BLaER1 treated with 17β-estradiol and CSF1 and Interleukin-3, amounts not matched to agents 10 nM and 100 nM (cell line): ENCODE data around the gene CPNE4.

Experiments used
- H3K27ac ChIP-seq, 11 experiments: shearing (Covaris generic); formaldehyde crosslinking; 2 replicates each; pipeline ENCODE4 v1.8.1; 2022
- H3K27me3 ChIP-seq, 11 experiments: shearing (Covaris generic); formaldehyde crosslinking; 2 replicates each; pipeline ENCODE4 v1.8.1; 2022
- H3K36me3 ChIP-seq, 11 experiments: shearing (Covaris generic); formaldehyde crosslinking; 2 replicates each; pipeline ENCODE4 v1.8.1; 2022
- H3K4me1 ChIP-seq, 10 experiments: shearing (Covaris generic); formaldehyde crosslinking; 2 replicates each; pipeline ENCODE4 v1.8.1; 2022
- H3K4me2 ChIP-seq, 11 experiments: shearing (Covaris generic); formaldehyde crosslinking; 2 replicates each; pipeline ENCODE4 v1.8.1; 2022
- H3K4me3 ChIP-seq, 10 experiments: shearing (Covaris generic); formaldehyde crosslinking; 2 replicates each; pipeline ENCODE4 v1.8.1; 2022
- H3K9ac ChIP-seq, 11 experiments: shearing (Covaris generic); formaldehyde crosslinking; 2 replicates each; pipeline ENCODE4 v1.8.1; 2022
- H3K9me3 ChIP-seq, 11 experiments: shearing (Covaris generic); formaldehyde crosslinking; replicated peaks in 1 of 11; 2 replicates each; pipeline ENCODE4 v1.8.1; 2022
- H4K20me1 ChIP-seq, 11 experiments: shearing (Covaris generic); formaldehyde crosslinking; 2 replicates each; pipeline ENCODE4 v1.8.1; 2022
- Cebpa-rat ChIP-seq, 11 experiments: shearing (Covaris generic); IDR thresholded peaks; 2 replicates each; pipeline ENCODE4 v1.8.1; 2022

CPNE4 gene

DNA sequence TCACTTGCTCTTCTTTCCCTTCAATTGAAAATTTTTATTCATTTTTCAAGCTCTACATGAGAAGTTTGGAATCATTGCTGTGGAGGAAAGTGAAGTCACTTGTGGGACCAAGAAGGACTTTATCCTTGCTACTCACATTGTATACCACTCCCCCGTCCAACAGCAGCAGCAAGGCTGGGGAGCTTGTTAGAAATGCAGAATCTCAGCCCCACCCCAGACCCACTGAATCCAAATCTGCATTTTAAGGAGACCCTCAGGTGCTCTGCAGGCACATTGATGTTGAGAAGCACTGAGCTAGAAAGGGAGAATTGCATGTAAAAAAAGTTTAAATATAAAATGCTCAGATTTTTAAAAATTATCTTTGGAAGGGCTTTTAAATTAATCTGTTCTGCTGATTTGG lies 329.7 kb downstream of the CPNE4 start:
- Histone ChIP-seq H3K4me3 (no peak overlapping the region), H4K20me1 (no peaks in the 10 kb centered on the region), H3K4me2 (no peak overlapping the region), H3K9ac (no peak overlapping the region), H3K4me1 (no peaks in the 10 kb centered on the region), H3K27me3 (no peaks in the 10 kb centered on the region), H3K27ac (no peak overlapping the region), H3K9me3 (no peaks in the 10 kb centered on the region), H3K36me3 (no peaks in the 10 kb centered on the region)
- no peak for TF ChIP-seq Cebpa-rat (IDR thresholded peaks at IDR 0.05)

DNA sequence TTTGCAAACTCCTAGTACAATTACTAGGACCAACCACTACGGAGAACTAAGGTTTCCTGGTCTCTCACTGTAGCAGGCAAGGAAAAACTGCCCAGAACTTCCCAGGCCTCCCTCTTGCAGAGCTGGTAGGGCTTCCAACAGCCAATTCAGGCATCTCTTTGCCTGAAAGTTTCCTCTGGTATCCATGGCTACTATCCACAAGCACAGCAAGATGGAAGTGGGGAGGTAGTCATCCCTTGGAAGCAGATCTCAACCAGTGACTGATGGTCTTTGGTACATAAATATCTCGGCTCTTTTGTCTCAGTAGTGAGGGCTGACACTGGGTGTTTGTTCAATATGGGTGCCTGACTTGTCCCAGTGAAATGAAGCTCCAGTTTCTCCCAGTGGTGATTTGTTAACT lies 330.7 kb downstream of the CPNE4 start:
- Histone ChIP-seq H3K27ac (no peak overlapping the region), H3K9me3 (no peaks in the 10 kb centered on the region), H3K36me3 (no peaks in the 10 kb centered on the region), H4K20me1 (no peaks in the 10 kb centered on the region), H3K4me3 (no peak overlapping the region), H3K4me1 (no peaks in the 10 kb centered on the region), H3K27me3 (no peaks in the 10 kb centered on the region), H3K9ac (no peak overlapping the region), H3K4me2 (no peak overlapping the region)
- no peak for TF ChIP-seq Cebpa-rat (IDR thresholded peaks at IDR 0.05)

DNA sequence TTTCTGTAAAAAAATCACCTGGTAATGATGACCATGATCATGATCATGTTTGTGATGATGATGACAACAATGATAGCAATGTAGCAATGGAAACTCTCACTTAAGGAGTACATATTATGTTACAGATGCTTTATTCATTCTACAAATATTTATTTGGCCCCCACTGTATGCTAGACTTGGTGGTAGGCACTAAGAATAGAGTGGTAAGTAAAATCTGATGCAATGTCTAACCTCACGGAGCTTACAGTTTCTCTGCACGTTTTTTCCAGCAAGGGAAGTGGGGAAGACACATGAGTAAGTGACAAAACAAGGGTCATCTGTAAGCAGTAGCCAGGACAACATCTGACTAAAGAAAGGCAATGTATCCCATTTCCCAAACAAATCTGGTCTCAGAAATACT lies 332.7 kb downstream of the CPNE4 start:
- Histone ChIP-seq H3K4me3 (no peak overlapping the region), H3K9me3 (no peaks in the 10 kb centered on the region), H3K4me2 (no peak overlapping the region), H3K9ac (no peak overlapping the region), H3K27me3 (no peaks in the 10 kb centered on the region), H3K4me1 (no peaks in the 10 kb centered on the region), H3K27ac (no peak overlapping the region), H4K20me1 (no peaks in the 10 kb centered on the region), H3K36me3 (no peaks in the 10 kb centered on the region)
- TF ChIP-seq Cebpa-rat (IDR thresholded peaks at IDR 0.05) = no peak

DNA sequence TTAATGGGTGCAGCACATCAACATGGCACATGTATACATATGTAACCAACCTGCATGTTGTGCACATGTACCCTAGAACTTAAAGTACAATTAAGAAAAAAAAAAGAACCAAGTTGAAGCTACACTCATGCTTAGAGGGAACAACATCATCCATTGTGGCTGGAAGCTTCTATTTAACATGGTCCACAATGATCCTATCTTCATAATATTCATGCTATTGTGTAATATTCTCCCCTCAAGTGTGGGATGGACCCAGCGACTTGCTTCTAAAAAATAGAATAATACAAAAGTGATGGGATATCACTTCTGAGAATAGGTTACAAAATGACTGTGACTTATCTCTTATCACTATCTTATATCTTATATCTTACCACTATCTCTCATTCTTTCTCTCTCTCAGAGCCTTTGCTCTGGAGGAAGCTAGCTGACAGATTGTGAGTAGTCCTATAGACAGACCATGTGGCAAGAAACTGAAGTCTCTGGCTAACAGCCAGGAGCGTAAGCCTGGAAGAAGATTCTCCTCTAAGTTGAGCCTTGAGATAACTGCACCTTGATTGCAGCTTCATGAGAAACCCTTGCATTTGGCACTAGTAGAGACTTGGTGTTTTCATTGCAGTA lies 333.6 kb downstream of the CPNE4 start:
- Histone ChIP-seq H3K9ac (no peak overlapping the region), H3K36me3 (no peaks in the 10 kb centered on the region), H3K27me3 (no peaks in the 10 kb centered on the region), H3K4me2 (no peak overlapping the region), H3K9me3 (no peaks in the 10 kb centered on the region), H3K27ac (no peak overlapping the region), H4K20me1 (no peaks in the 10 kb centered on the region), H3K4me3 (no peak overlapping the region), H3K4me1 (no peaks in the 10 kb centered on the region)
- no peak for TF ChIP-seq Cebpa-rat (IDR thresholded peaks at IDR 0.05)

DNA sequence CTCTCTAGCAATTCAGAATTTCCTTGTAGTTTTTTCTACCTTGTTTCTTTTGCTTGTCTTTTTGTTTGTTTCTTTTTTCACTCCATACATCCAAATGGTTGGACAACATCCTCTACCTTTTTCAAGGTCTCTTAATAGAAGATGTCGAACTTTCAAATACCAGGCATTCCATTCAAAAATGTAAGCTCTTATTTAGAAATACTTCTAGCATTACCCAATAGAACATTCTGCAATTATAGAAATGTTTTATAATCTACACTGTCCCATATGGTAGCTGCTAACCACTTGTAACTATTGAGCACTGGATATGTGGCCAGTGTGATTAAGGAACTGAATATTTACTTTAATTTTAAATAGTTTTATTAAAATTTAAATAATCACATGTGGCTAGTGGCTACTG lies 335.8 kb downstream of the CPNE4 start:
- TF ChIP-seq Cebpa-rat (IDR thresholded peaks at IDR 0.05) = no peak
- Histone ChIP-seq H3K36me3 (no peaks in the 10 kb centered on the region), H3K27me3 (no peaks in the 10 kb centered on the region), H3K9me3 (no peaks in the 10 kb centered on the region), H3K4me2 (no peak overlapping the region), H3K27ac (no peak overlapping the region), H3K9ac (no peak overlapping the region), H4K20me1 (no peaks in the 10 kb centered on the region), H3K4me3 (no peak overlapping the region), H3K4me1 (no peaks in the 10 kb centered on the region)

DNA sequence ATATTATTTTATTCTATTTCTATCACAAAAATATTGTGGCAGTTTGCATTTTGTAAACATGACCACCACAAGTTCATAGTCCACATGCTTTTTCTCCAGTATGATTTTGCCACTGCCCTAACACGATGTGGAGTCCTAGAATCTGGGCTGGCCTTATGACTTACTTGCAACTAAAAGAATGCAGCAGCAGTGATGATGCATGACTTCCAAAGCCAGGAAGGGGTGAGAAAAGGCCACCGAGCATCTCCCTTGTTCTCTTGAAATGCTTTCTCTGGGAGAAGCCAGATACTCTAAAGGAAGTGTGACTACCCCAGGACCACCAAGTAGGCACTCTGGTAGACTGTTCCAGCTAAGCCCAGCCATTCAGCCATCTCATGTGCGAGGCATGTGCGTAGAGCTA lies 340.4 kb downstream of the CPNE4 start:
- no peak overlapping the region for H3K27ac ChIP-seq
- no peaks in the 10 kb centered on the region for H3K36me3 ChIP-seq
- no peaks in the 10 kb centered on the region for H3K9me3 ChIP-seq
- H3K9ac ChIP-seq = no peak overlapping the region
- no peaks in the 10 kb centered on the region for H4K20me1 ChIP-seq
- no peaks in the 10 kb centered on the region for H3K27me3 ChIP-seq
- no peaks in the 10 kb centered on the region for H3K4me1 ChIP-seq
- H3K4me2 ChIP-seq = no peak overlapping the region
- H3K4me3 ChIP-seq = no peak overlapping the region
- TF ChIP-seq Cebpa-rat (IDR thresholded peaks at IDR 0.05) = no peak

DNA sequence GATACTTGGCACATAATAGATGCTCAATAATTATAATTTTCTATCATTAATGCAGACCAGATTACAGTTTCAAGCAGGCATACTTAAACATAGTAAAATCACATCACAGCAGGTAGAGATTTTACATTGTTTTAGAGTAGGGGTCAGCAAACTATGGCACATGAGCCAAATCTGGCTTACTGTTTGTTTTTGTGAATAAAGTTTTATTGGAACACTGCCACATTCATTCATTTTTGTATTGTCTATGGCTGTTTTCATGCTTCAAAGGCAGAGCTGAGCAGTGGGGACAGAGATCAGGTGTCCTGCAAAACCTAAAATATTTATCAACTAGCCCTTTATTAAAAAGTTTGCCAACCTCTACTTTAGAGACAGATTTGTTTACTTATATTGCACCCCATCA lies 342.5 kb downstream of the CPNE4 start:
- Histone ChIP-seq H3K27ac (no peak overlapping the region), H3K27me3 (no peaks in the 10 kb centered on the region), H3K9ac (no peak overlapping the region), H3K4me3 (no peak overlapping the region), H4K20me1 (no peaks in the 10 kb centered on the region), H3K36me3 (no peaks in the 10 kb centered on the region), H3K4me1 (peaks cover 0 to 7% (median 6%) of the 10 kb centered on the region in 10 experiments; a peak in 10 of 20 replicates), H3K9me3 (no peaks in the 10 kb centered on the region), H3K4me2 (no peak overlapping the region)
- no peak for TF ChIP-seq Cebpa-rat (IDR thresholded peaks at IDR 0.05)

DNA sequence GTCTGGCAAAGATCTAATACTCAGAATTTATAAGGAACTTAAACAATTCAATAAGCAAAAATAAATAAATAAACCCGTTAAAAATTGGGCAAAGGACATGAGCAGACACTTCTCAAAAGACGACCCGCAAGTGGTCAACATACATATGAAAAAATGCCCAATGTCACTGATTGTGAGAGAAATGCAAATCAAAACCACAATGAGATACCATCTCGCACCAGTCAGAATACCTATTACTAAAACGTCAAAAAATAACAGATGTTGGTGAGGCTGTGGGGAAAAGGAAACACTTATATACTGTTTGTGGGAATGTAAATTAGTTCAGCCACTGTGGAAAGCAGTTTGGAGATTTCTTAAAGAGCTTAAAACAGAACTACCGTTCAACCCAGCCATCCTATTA lies 344.0 kb downstream of the CPNE4 start:
- Histone ChIP-seq H3K36me3 (no peaks in the 10 kb centered on the region), H3K27me3 (no peaks in the 10 kb centered on the region), H3K4me2 (no peak overlapping the region), H3K9ac (no peak overlapping the region), H3K4me1 (peaks cover 0 to 7% (median 6%) of the 10 kb centered on the region in 10 experiments; a peak in 10 of 20 replicates), H4K20me1 (no peaks in the 10 kb centered on the region), H3K4me3 (no peak overlapping the region), H3K27ac (no peak overlapping the region), H3K9me3 (no peaks in the 10 kb centered on the region)
- TF ChIP-seq Cebpa-rat (IDR thresholded peaks at IDR 0.05) = no peak

DNA sequence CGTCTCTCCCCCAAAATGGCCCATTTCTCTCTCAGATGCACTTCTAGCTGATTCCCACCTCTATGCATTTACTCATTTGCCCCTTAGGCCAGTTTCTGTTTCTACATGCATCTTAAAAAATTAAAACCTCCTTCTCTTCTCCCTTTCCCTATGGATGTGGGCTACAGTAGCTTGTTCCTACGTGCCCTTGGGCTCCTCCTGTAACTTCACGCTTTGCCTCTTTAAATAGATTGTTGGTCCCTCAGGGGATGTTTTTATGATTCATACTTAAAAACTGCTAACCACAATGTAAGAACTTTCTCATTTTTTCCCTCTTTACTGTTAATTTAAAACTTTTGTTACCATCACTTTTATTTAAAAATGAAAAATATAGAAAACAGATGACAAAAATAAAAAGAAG lies 346.4 kb downstream of the CPNE4 start:
- peaks cover 0 to 7% (median 6%) of the 10 kb centered on the region in 10 experiments; a peak in 10 of 20 replicates for H3K4me1 ChIP-seq
- no peak overlapping the region for H3K27ac ChIP-seq
- H3K4me2 ChIP-seq = peak overlapping the region in 9 of 11 experiments; percentile 12 to 48 (median 34); a peak in 12 of 22 replicates
- H3K9me3 ChIP-seq = no peaks in the 10 kb centered on the region
- no peaks in the 10 kb centered on the region for H4K20me1 ChIP-seq
- H3K4me3 ChIP-seq = no peak overlapping the region
- TF ChIP-seq Cebpa-rat (IDR thresholded peaks at IDR 0.05) = no peak
- no peaks in the 10 kb centered on the region for H3K27me3 ChIP-seq
- no peak overlapping the region for H3K9ac ChIP-seq
- no peaks in the 10 kb centered on the region for H3K36me3 ChIP-seq

DNA sequence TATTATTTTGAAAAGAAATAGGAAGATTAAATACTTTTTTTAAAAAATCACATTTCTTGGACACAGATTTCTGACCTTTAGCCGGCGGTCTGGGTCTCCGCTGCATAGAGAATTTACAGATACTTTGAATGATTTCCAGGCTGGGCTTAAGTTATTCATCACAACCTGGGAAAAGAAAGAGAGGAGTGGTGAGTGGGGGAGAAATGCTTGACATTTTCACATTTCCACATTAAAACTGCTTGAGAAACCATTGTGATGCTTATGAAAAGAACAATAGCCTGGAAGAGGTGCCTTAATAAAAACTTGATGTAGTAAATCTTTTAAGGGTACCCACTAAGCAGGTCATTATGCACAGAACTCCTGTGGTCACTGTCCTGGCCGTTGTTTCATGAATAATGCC lies 365.2 kb downstream of the CPNE4 start:
- Histone ChIP-seq H4K20me1 (no peaks in the 10 kb centered on the region), H3K27ac (no peak overlapping the region)

More for the DNA sequence above, 365.2 kb downstream of the CPNE4 start:
- Histone ChIP-seq H3K4me2 (no peak overlapping the region), H3K9me3 (no peaks in the 10 kb centered on the region), H3K36me3 (no peaks in the 10 kb centered on the region), H3K4me1 (no peaks in the 10 kb centered on the region), H3K4me3 (no peak overlapping the region), H3K9ac (no peak overlapping the region), H3K27me3 (no peaks in the 10 kb centered on the region)
- no peak for TF ChIP-seq Cebpa-rat (IDR thresholded peaks at IDR 0.05)
